GM12891 (cell line): ENCODE results near the gene LRRN4.

ENCODE experiments used
- POLR2A ChIP-seq: IDR thresholded peaks from 2 replicates; pipeline ENCODE4 v1.6.1; 2011; ENCODE audit warnings: low read depth, low read length, control low read depth
- POLR2AphosphoS5 ChIP-seq: IDR thresholded peaks from 2 replicates; pipeline ENCODE4 v1.6.1; 2011; ENCODE audit warnings: low read depth, low read length, control low read depth
- TAF1 ChIP-seq: IDR thresholded peaks from 2 replicates; pipeline ENCODE4 v1.6.1; 2011; ENCODE audit warnings: low read depth, low read length, control low read depth

- no peak for TF ChIP-seq POLR2A
- TF ChIP-seq POLR2AphosphoS5, result no peak
- no peak for TF ChIP-seq TAF1
Observed at GRCh38 chr20:6086868-6087267, 33.0 kb upstream of the LRRN4 start.
